NCI-H128 (cell line): Measurements from ENCODE around the gene SCYGR6.

Experiments
- DNase-seq: peaks from one replicate; lab custom pipeline; 2025; ENCODE audit not compliant: unreplicated experiment; lab: John Stamatoyannopoulos, UW

The SCYGR6 gene

GRCh38 chr2:227716501-227716900, 8.1 kb downstream of the SCYGR6 start:
- DNase-seq: no peak

- DNase-seq: no peak
Observed at GRCh38 chr2:227713291-227713690, 11.3 kb downstream of the SCYGR6 start.

GRCh38 chr2:227710986-227711385, 13.6 kb downstream of the SCYGR6 start:
- no peak for DNase-seq

GRCh38 chr2:227707390-227707789, 17.2 kb downstream of the SCYGR6 start:
- DNase-seq: no peak

GRCh38 chr2:227706859-227707258, 17.7 kb downstream of the SCYGR6 start:
- DNase-seq: no peak

- DNase-seq: no peak
Observed at GRCh38 chr2:227703961-227704360, 20.6 kb downstream of the SCYGR6 start.

- no peak for DNase-seq
Observed at GRCh38 chr2:227703280-227703732, 21.3 kb downstream of the SCYGR6 start.

- no peak for DNase-seq
Observed at GRCh38 chr2:227701556-227701955, 23.0 kb downstream of the SCYGR6 start.

GRCh38 chr2:227696990-227697679, 27.4 kb downstream of the SCYGR6 start:
- no peak for DNase-seq

GRCh38 chr2:227687189-227687588, 37.4 kb downstream of the SCYGR6 start:
- DNase-seq: no peak

GRCh38 chr2:227684258-227684657, 40.3 kb downstream of the SCYGR6 start:
- no peak for DNase-seq

- no peak for DNase-seq
Observed at GRCh38 chr2:227677928-227678327, 46.6 kb downstream of the SCYGR6 start.

GRCh38 chr2:227674485-227674884, 50.1 kb downstream of the SCYGR6 start:
- DNase-seq: no peak
